Hepatocyte (in vitro differentiated cells): ENCODE measurements around the gene SFXN5.

Experiments
- CTCF ChIP-seq: fragments of 200-600 bp; sonication (generic); IDR thresholded peaks from 2 replicates; pipeline ENCODE4 v1.5.1; 2016; ENCODE audit warnings: antibody characterized with exemption, mild to moderate bottlenecking; ENCODE audit not compliant: poor library complexity
- EZH2 ChIP-seq: fragments of 200-600 bp; sonication (generic); IDR thresholded peaks from 2 replicates; pipeline ENCODE4 v1.6.1; 2016; ENCODE audit warnings: antibody characterized with exemption, mild to moderate bottlenecking, borderline replicate concordance
- EZH2phosphoT487 ChIP-seq: fragments of 200-600 bp; sonication (generic); IDR thresholded peaks from one replicate; pipeline ENCODE4 v1.6.1; 2018; ENCODE audit warnings: antibody characterized with exemption, mild to moderate bottlenecking, low read depth, moderate library complexity; ENCODE audit not compliant: unreplicated experiment, severe bottlenecking

DNA sequence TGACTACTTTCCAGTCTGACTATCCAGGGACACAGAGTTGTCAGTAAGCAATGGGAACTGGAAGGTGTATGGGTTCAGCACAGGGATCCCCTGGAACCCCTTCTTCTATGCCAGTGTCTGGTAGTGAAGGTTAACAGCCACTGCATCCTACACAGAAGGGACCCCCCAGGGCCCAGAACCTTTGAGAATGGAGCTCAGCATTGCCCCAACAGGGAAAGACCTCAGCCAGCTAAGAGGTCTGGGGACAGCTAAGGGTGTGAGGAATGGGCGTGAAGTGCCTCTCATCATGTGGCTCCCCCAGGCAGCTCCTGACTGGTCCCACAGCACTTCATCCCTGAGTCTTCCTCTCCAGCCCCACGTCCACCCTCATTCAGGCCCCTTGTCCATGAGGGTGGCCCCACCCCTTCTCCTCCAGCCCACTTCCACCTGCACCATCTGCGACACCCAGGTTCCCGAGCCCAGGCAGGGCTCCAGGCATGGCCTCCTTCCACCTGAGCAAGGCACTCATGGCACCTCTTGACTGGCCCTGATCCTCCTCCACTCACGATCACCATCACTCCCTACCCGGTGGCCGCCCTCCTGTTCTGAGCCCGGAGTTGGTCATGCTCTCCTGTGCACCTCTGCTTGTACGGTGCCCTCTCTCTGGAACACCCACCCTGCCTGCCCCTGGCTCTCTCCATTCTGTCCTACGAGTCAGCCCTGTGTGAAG is 77.1 kb downstream of the SFXN5 start:
- TF ChIP-seq CTCF (no peak), EZH2 (no peak), EZH2phosphoT487 (no peak)
